ENCODE data around the gene LAMC3. TPM values are rescaled to one million over a fixed set of nuclear protein-coding genes. Genes with fewer than 3 reads are reported as not detected.

Gene LAMC3
- polyA plus RNA-seq, 1 donor from 2014 or later = 0.04 TPM

DNA sequence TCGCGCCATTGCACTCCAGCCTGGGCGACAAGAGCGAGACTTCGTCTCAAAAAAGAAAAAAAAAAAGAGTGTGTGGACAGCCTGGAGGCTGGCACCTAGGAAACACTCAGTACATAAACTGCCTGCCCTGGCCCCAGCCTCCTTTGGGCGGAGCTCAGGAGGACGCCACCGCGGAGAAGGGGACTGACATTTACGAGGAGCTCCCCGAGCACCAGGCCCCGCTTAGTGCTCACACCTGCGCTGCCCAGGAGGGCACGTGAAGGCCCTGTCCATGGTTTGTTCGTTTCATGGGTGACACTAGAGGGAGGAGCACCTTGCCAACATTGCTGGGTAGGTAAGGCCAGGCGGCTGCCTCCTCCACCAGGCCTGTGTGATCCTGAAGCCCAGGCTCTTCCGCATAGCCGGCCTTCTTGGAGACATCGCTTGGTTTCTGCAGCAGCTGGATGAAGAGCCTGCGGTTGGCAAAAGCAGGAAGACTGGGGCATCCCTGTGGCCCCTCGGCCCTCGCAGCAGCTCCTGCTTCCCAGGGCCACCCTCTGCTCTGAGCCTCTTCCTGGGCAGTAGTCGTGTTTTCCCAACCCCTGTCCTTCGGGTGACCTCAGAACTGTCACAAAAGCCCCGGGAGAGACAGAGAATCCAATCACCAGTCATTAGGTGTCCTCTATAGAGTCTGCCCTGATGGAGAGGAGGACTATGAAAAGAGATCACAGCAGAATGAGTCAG lies 26.2 kb upstream of the LAMC3 start:
- Histone ChIP-seq H3K36me3 (ENCODE audit: insufficient read depth, low read length) (no peaks in the 10 kb centered on the region), H3K9ac (ENCODE audit: low read length) (no peak overlapping the region), H3K27me3 (ENCODE audit: insufficient read depth, low read depth, low read length) (no peaks in the 10 kb centered on the region), H3K9me2 (ENCODE audit: insufficient read depth, low read length) (no peaks in the 10 kb centered on the region), H3K79me2 (replicated peaks; ENCODE audit: insufficient read depth, low read length) (no peaks in the 10 kb centered on the region), H4K20me1 (ENCODE audit: insufficient read depth) (no peaks in the 10 kb centered on the region), H3K4me3 (ENCODE audit: low read length) (no peak overlapping the region), H3F3A (ENCODE audit: insufficient read depth, low read length, poor library complexity, severe bottlenecking) (no peaks in the 10 kb centered on the region), H2AFZ (ENCODE audit: low read depth, low read length) (no peak overlapping the region), H3K27ac (ENCODE audit: low read length) (no peak overlapping the region), H3K4me2 (ENCODE audit: low read length) (no peak overlapping the region), H3K9me3 (ENCODE audit: low read length) (no peaks in the 10 kb centered on the region)
- no peak for TF ChIP-seq EZH2 (IDR thresholded peaks at IDR 0.05; ENCODE audit: borderline replicate concordance, insufficient read depth, low read length, poor library complexity, severe bottlenecking)
- TF ChIP-seq RAD21 (conservative IDR thresholded peaks at IDR 0.05) = no peak
- no peak for TF ChIP-seq CTCF (IDR thresholded peaks at IDR 0.05; ENCODE audit: poor library complexity, severe bottlenecking)
- TF ChIP-seq POLR2AphosphoS5 (IDR thresholded peaks at IDR 0.05) = no peak
- TF ChIP-seq TAF1 (IDR thresholded peaks at IDR 0.05; ENCODE audit: low read depth) = no peak
- TF ChIP-seq MXI1 (conservative IDR thresholded peaks at IDR 0.05; ENCODE audit: poor library complexity, severe bottlenecking) = no peak
- no peak for TF ChIP-seq REST (IDR thresholded peaks at IDR 0.05; ENCODE audit: borderline replicate concordance)
- no peak for TF ChIP-seq SMC3 (conservative IDR thresholded peaks at IDR 0.05; ENCODE audit: poor library complexity)
- no peak for TF ChIP-seq EP300 (conservative IDR thresholded peaks at IDR 0.05; ENCODE audit: poor library complexity, severe bottlenecking)

GRCh38 chr9:130983359-130983670 lies 25.7 kb upstream of the LAMC3 start:
- H3K4me3 ChIP-seq (ENCODE audit: low read length) = no peak overlapping the region
- no peak overlapping the region for H3K27ac ChIP-seq (ENCODE audit: low read length)
- H3K27me3 ChIP-seq (ENCODE audit: insufficient read depth, low read depth, low read length) = no peaks in the 10 kb centered on the region
- no peaks in the 10 kb centered on the region for H3K9me2 ChIP-seq (ENCODE audit: insufficient read depth, low read length)
- no peaks in the 10 kb centered on the region for H3K79me2 ChIP-seq (replicated peaks; ENCODE audit: insufficient read depth, low read length)
- H2AFZ ChIP-seq (ENCODE audit: low read depth, low read length) = no peak overlapping the region
- no peaks in the 10 kb centered on the region for H3K9me3 ChIP-seq (ENCODE audit: low read length)
- no peaks in the 10 kb centered on the region for H3K36me3 ChIP-seq (ENCODE audit: insufficient read depth, low read length)
- TF ChIP-seq CTCF (IDR thresholded peaks at IDR 0.05; ENCODE audit: poor library complexity, severe bottlenecking) (no peak), EZH2 (IDR thresholded peaks at IDR 0.05; ENCODE audit: borderline replicate concordance, insufficient read depth, low read length, poor library complexity, severe bottlenecking) (no peak), POLR2AphosphoS5 (IDR thresholded peaks at IDR 0.05) (no peak), REST (IDR thresholded peaks at IDR 0.05; ENCODE audit: borderline replicate concordance) (no peak), RAD21 (conservative IDR thresholded peaks at IDR 0.05) (no peak), EP300 (conservative IDR thresholded peaks at IDR 0.05; ENCODE audit: poor library complexity, severe bottlenecking) (no peak), TAF1 (IDR thresholded peaks at IDR 0.05; ENCODE audit: low read depth) (no peak), SMC3 (conservative IDR thresholded peaks at IDR 0.05; ENCODE audit: poor library complexity) (no peak), MXI1 (conservative IDR thresholded peaks at IDR 0.05; ENCODE audit: poor library complexity, severe bottlenecking) (no peak)
- no peaks in the 10 kb centered on the region for H4K20me1 ChIP-seq (ENCODE audit: insufficient read depth)
- H3K9ac ChIP-seq (ENCODE audit: low read length) = no peak overlapping the region
- H3K4me2 ChIP-seq (ENCODE audit: low read length) = no peak overlapping the region
- H3F3A ChIP-seq (ENCODE audit: insufficient read depth, low read length, poor library complexity, severe bottlenecking) = no peaks in the 10 kb centered on the region

Measured in neural cell (in vitro differentiated cells).